Right lung (tissue), 5 donors: ENCODE results near the gene FBN1. TPM values are rescaled to one million over a fixed set of nuclear protein-coding genes. Genes with fewer than 3 reads are reported as not detected.

ENCODE experiments used
- DNase-seq, 2 donors: peaks; one replicate each; pipeline ENCODE4 v3.0.0-alpha.2; 2013
- polyA plus RNA-seq, 5 donors: library from polyadenylated mRNA; unstranded; fragments of 120-200 nt; gene quantifications; one replicate each; pipeline versions ENCODE4 v1.2.1 to v1.2.3, GENCODE V29; 2013; ENCODE audit warnings: inconsistent platforms in 1 of 5, low replicate concordance in 1 of 5; ENCODE audit not compliant: insufficient read length in 5 of 5, insufficient read depth in 1 of 5

Gene FBN1
- polyA plus RNA-seq, 5 donors = 78.7 to 99.3 (median 85.4) TPM

- no peak for DNase-seq
These were observed 212.2 kb downstream of the FBN1 start for GRCh38 chr15:48433226-48433886.

DNA sequence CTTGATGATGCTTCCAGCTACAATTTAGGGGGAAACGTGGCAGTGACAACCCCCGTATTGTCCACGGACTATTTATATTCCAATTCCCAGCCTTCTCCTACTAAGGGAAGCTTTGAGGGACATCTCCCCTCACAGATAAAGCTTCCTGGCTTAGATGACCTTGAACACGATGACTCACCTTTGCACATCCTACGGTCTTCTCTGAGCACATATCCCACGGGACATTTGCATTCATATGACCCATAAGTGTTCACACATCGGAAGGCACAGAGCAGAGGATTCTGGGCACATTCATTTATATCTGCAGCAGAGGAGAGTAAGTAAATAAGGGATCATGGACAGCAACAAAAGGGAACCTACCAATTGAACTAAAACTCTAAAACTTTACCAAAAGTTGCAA lies 212.8 kb downstream of the FBN1 start:
- DNase-seq = no peak

GRCh38 chr15:48427960-48428547 lies 217.5 kb downstream of the FBN1 start:
- DNase-seq = no peak

DNA sequence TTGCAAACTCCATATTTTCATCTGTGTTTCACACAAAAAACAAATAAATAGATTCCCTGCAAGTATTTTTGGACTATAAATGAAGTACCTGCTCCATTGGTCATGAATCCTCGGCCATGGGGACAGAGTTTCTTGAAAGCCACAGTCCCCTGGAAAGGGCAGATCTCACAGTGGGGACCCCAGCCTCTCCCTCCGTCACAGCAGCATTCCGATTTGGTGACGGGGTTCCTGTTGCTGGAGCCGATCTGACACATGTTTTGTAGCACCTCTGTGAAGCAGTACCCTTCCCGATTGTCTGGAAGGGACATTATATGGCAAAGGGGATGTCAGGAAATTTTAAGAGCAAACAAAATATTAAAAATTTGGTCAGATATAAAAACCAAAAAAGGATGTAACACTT lies 218.0 kb downstream of the FBN1 start:
- DNase-seq = no peak

DNA sequence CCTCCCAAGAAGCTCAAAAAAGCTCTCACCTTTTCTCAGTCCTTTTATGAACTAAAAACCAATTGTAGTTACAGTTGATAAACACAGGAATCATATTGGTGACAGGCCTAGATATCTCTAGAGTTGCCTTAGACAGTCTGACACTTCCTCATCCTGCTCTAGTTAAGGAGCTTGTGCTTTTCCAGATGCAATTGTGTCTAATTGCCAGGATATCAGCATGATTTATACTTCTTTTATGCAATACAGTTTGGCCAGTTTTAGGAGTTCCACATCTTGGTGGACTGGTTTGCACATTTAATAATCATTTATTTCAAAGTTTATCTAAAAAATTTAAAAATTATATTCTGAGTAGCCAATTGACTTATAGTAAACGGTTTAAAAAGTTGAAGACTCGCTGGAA lies 218.6 kb downstream of the FBN1 start:
- no peak for DNase-seq

DNA sequence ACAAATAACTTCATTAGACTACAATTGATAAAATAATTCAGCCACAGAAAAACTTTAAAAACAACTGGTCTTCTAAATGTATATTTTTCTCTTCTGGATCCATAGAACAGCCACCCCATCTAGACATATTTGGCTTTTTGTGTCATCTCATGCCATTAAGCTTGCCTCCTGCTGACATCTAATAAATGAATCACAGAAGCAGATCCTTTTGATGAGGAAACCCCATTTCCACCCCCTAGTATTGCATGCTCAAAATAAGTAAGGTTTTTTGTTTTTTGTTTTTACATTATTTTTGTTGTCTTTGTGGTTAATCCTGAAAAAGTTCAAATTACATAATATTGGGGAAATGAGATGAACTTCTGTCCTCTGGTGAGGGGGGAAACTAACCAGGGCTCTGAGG lies 219.5 kb downstream of the FBN1 start:
- no peak for DNase-seq

GRCh38 chr15:48425051-48425450 lies 220.5 kb downstream of the FBN1 start:
- DNase-seq = no peak

DNA sequence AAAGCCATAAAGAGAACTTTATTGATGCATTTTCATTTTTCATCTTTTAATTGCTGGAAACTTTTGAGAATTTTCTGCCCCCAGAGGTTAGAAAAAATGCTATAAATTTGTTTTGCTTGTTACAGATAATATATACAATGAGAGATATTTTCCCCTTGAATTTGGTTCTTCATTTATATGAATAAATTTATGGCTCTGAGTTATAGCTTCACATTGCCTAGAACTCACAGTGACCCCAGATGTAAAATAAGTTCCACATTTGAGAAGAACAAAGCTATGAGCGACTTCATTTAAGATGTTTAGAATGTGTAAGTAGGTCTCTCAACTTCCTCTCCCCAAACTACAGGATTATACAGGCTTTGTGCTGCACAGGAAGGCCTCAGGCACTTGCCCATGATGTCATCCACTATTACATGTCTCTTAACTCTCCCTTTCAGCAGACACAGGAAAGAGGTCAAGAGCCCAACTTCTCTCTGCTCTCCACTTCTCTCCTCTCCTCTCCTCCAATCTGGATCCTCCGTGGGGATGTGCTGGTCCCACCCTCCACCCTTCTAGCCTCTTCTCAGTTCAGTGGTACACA lies 221.5 kb downstream of the FBN1 start:
- DNase-seq = no peak

DNA sequence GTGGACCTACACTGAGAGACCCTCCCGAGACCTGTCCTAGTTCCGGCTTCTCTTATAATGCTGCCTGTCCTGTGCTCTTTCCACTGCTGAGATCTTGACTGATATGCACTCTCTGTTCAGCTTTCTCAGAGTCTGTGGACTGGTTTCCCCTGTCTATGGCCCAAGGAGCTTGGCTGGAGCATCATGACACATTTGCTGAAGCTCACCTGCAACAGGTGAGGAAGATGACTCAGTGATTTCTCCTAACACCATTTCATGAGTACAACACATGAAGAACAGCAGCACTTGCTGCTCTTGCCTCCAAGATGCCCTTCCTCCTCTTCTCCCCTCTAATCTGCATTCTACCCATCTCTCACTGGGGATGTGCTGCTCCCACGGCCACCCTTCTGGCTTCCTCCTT lies 222.2 kb downstream of the FBN1 start:
- DNase-seq = no peak

DNA sequence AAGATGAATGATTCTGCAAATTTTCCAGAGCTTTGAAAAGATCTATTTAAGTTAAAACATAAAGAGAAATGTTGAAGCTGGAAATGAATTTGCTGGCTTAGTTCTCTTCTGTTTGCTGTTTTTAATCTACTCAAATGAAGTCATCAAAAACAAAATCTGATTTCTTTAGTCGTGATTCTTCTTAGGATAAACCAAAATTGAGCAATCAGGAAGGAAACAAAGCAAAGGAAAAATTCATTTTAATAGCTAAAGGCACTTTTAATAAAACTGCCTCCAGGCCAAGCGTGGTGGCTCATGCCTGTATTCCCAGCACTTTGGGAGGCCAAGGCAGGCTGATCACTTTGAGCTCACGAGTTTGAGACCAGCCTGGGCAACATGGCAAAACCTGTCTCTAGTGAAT lies 223.1 kb downstream of the FBN1 start:
- no peak for DNase-seq

DNA sequence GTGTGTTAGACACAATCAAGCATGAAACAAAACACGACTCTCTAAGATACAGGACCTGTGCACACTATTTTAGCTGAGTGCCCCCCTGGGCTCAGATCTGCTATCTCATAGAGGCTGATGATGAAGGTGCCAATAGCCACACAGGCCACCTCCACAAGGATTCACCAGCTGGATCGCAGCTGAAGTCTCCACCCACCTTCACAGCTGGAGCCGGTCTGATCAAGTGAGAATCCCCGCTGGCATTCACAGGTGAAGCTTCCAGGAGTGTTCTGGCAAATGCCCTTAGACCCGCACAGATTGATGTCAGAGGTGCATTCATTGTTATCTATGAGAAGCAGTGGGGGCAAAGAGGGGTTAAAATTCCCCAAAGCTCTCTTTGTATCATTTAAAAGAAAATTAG lies 224.1 kb downstream of the FBN1 start:
- DNase-seq = no peak

GRCh38 chr15:48419896-48420295 lies 225.6 kb downstream of the FBN1 start:
- no peak for DNase-seq

DNA sequence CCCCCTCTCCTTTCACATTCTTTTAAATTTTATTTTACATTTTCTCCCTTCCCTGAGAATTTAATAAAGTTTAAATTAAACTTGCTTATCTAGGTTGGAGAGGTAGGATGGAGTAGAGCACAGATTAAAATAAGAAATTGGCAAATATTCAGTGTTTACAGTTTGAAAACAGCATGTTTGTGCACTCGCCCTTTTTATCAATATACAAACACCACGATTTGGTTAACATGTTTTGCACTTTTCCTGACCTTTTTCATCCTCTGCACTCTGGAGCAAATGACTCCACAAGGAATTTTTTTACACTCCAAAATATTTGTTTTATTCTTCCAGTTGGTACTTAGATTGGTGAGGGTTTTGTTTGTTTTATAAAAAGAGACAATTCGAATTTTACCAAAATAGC lies 227.2 kb downstream of the FBN1 start:
- DNase-seq = no peak

GRCh38 chr15:48416301-48416700 lies 229.2 kb downstream of the FBN1 start:
- DNase-seq = no peak

GRCh38 chr15:48415036-48415886 lies 230.2 kb downstream of the FBN1 start:
- DNase-seq = no peak

GRCh38 chr15:48414015-48414414 lies 231.5 kb downstream of the FBN1 start:
- no peak for DNase-seq

DNA sequence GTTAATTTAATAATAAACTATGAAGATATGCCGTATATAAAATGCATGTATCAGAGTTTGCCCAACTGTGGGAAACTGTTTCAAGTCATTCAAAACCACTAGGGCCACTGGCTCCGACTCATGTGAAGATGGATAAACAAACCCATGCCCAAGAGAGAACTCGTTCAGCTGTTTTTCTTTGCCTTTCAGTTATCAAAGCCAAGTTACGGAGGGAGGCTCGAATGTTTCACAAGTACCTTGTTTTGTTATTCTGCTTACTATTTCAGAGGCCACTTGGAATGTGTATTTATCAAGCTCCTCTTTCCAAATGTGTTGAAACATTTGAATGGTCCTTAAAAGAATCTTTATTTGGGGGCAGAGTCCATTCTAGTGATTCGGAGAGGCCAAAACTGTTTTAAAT lies 232.2 kb downstream of the FBN1 start:
- DNase-seq = no peak

DNA sequence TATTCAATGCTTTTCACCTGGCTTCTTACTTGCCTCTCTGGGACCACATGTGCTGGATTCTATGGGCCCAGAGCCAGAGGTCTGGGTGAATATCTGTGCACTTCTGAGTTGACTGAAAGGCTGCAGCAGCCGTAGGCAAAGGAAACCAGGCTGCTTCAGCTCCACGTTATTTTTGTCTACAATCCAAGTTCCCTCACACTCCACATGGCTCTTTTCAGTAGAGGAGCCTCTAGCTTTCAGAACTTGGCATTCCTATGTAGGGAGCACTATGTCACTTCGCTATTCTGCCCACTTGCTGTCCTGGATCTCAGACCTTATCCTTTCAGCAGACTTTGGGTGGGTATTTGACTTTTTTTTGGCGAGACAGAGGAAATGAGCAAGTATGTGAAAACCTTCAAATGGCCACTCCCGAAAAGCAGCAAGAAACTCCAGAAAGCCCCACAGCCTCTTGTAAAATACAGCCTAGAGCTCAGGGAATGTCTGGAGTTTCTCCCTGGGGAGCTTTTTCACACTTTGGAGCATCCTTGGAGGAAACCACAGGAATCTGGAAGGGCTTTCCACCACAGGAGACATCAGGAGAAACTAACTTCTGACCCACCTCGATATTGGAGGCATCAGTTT lies 233.4 kb downstream of the FBN1 start:
- DNase-seq = no peak

GRCh38 chr15:48409623-48410022 lies 235.9 kb downstream of the FBN1 start:
- no peak for DNase-seq

GRCh38 chr15:48408327-48408726 lies 237.2 kb downstream of the FBN1 start:
- peak; percentile 50 to 69 for DNase-seq

DNA sequence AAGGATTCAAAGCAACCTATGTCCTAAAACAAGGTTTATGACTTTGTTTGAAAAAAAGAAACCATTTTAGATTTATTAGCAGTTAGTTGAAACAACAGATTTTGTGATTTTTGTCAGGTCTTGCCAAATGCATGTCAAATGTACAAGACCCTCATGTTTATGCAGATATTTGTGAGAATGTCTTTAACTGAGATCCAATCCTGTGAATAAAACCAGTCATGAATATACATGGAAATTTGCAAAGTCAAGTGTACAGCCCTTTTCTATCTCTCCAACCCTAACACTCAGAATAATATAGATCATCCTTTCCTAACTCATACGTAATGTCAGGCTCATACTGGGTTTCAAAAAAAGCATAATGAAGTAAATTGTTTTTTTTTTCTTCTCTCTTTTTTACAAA lies 237.9 kb downstream of the FBN1 start:
- no peak for DNase-seq

- no peak for DNase-seq
These were observed 238.6 kb downstream of the FBN1 start for GRCh38 chr15:48406911-48407310.
